H9 (cell line): ENCODE data around the gene CLEC9A. TPM values are rescaled to one million over a fixed set of nuclear protein-coding genes. Genes with fewer than 3 reads are reported as not detected.

Source experiments
- DNase-seq: peaks from one replicate; pipeline ENCODE4 v3.0.0-alpha.2; 2017
- H2AFZ ChIP-seq: one replicate; pipeline ENCODE4 v1.6.1; 2013; ENCODE audit warnings: mild to moderate bottlenecking, low read length, control low read depth, moderate library complexity
- H2AK5ac ChIP-seq: 2 replicates; pipeline ENCODE4 v1.6.1; 2013; ENCODE audit warnings: low read length, control low read depth, mixed read lengths; ENCODE audit not compliant: insufficient read length
- H2BK120ac ChIP-seq: one replicate; pipeline ENCODE4 v1.6.1; 2013; ENCODE audit warnings: low read depth, mild to moderate bottlenecking, low read length, control low read depth, inconsistent platforms; ENCODE audit not compliant: poor library complexity, severe bottlenecking
- H2BK12ac ChIP-seq: 2 replicates; pipeline ENCODE4 v1.6.1; 2013; ENCODE audit warnings: low read length, control low read depth, mixed read lengths, low read depth; ENCODE audit not compliant: insufficient read length
- H2BK15ac ChIP-seq: 2 replicates; pipeline ENCODE4 v1.6.1; 2013; ENCODE audit warnings: low read depth, low read length, control low read depth
- H2BK20ac ChIP-seq: one replicate; pipeline ENCODE4 v1.6.1; 2013; ENCODE audit warnings: low read depth, mild to moderate bottlenecking, low read length, control low read depth, inconsistent platforms; ENCODE audit not compliant: poor library complexity, severe bottlenecking
- H2BK5ac ChIP-seq: 2 replicates; pipeline ENCODE4 v1.6.1; 2013; ENCODE audit warnings: low read length, control low read depth, mixed read lengths; ENCODE audit not compliant: insufficient read length
- H3K14ac ChIP-seq: 2 replicates; pipeline ENCODE4 v1.6.1; 2013; ENCODE audit warnings: low read length, control low read depth; ENCODE audit not compliant: insufficient read depth
- H3K18ac ChIP-seq: 2 replicates; pipeline ENCODE4 v1.6.1; 2013; ENCODE audit warnings: low read depth, mild to moderate bottlenecking, mixed read lengths, low read length, control low read depth; ENCODE audit not compliant: insufficient read length
- H3K23ac ChIP-seq: 2 replicates; pipeline ENCODE4 v1.6.1; 2013; ENCODE audit warnings: low read length, control low read depth, mixed read lengths, low read depth; ENCODE audit not compliant: insufficient read length
- H3K23me2 ChIP-seq: 2 replicates; pipeline ENCODE4 v1.6.1; 2013; ENCODE audit warnings: low read depth, mild to moderate bottlenecking, mixed read lengths, low read length, control low read depth; ENCODE audit not compliant: insufficient read length, poor library complexity, severe bottlenecking
- H3K27ac ChIP-seq: 2 replicates; pipeline ENCODE4 v1.5.1; 2013; ENCODE audit warnings: low read length, control low read depth, mixed read lengths, low read depth; ENCODE audit not compliant: insufficient read length
- H3K27me3 ChIP-seq: 2 replicates; pipeline ENCODE4 v1.6.1; 2013; ENCODE audit warnings: low read length, control low read depth, inconsistent platforms; ENCODE audit not compliant: insufficient read depth
- H3K4ac ChIP-seq: 2 replicates; pipeline ENCODE4 v1.6.1; 2013; ENCODE audit warnings: low read depth, mild to moderate bottlenecking, control low read depth, inconsistent platforms, low read length, moderate library complexity
- H3K4me1 ChIP-seq: 2 replicates; pipeline ENCODE4 v1.6.1; 2013; ENCODE audit warnings: low read length, control low read depth, inconsistent platforms; ENCODE audit not compliant: insufficient read depth
- H3K4me2 ChIP-seq: 2 replicates; pipeline ENCODE4 v1.6.1; 2013; ENCODE audit warnings: low read length, control low read depth, mixed read lengths; ENCODE audit not compliant: insufficient read length, insufficient read depth
- H3K56ac ChIP-seq: 2 replicates; pipeline ENCODE4 v1.6.1; 2013; ENCODE audit warnings: low read depth, mild to moderate bottlenecking, mixed read lengths, low read length, control low read depth; ENCODE audit not compliant: insufficient read length
- H3K79me1 ChIP-seq: 2 replicates; pipeline ENCODE4 v1.6.1; 2013; ENCODE audit warnings: low read depth, mild to moderate bottlenecking, moderate library complexity, low read length, control low read depth, inconsistent platforms; ENCODE audit not compliant: insufficient read depth, poor library complexity, severe bottlenecking
- H3K79me2 ChIP-seq: 2 replicates; pipeline ENCODE4 v1.6.1; 2013; ENCODE audit warnings: low read length, control low read depth, inconsistent platforms; ENCODE audit not compliant: insufficient read depth
- H3K9ac ChIP-seq: 2 replicates; pipeline ENCODE4 v1.6.1; 2013; ENCODE audit warnings: low read length, control low read depth, mixed read lengths; ENCODE audit not compliant: insufficient read length; ENCODE audit errors: extremely low read depth
- H3K9me3 ChIP-seq: one replicate; pipeline ENCODE4 v1.6.1; 2013; ENCODE audit warnings: low read depth, low read length, inconsistent platforms; ENCODE audit not compliant: control insufficient read depth
- H3T11ph ChIP-seq: one replicate; pipeline ENCODE4 v1.6.1; 2013; ENCODE audit warnings: mild to moderate bottlenecking, low read length, control low read depth, inconsistent platforms
- H4K20me1 ChIP-seq: one replicate; pipeline ENCODE4 v1.6.1; 2013; ENCODE audit not compliant: control insufficient read depth, insufficient read length, insufficient read depth
- H4K5ac ChIP-seq: 2 replicates; pipeline ENCODE4 v1.6.1; 2013; ENCODE audit warnings: low read depth, mild to moderate bottlenecking, mixed read lengths, low read length, control low read depth; ENCODE audit not compliant: insufficient read length
- H4K8ac ChIP-seq: replicated peaks from 2 replicates; pipeline ENCODE4 v1.6.1; 2013; ENCODE audit warnings: low read length, control low read depth, mixed read lengths, low read depth; ENCODE audit not compliant: insufficient read length
- H4K91ac ChIP-seq: 2 replicates; pipeline ENCODE4 v1.6.1; 2013; ENCODE audit warnings: low read depth, mild to moderate bottlenecking, moderate library complexity, mixed read lengths, low read length, control low read depth; ENCODE audit not compliant: insufficient read length
- H3K27ac Mint-ChIP-seq, 3 experiments: 2 replicates in 2 of 3; 3 replicates in 1 of 3; pipeline ENCODE4 v1.8.0; 2020 to 2021; ENCODE audit warnings: mixed read lengths in 3 of 3, mild to moderate bottlenecking in 1 of 3, moderate library complexity in 1 of 3
- H3K27me3 Mint-ChIP-seq: 2 replicates; pipeline ENCODE4 v1.8.0; 2021; ENCODE audit warnings: low read depth, mild to moderate bottlenecking, moderate library complexity, mixed read lengths
- H3K36me3 Mint-ChIP-seq, 3 experiments: 2 replicates in 2 of 3; 3 replicates in 1 of 3; pipeline ENCODE4 v1.8.0; 2020 to 2021; ENCODE audit warnings: low read depth in 3 of 3, mixed read lengths in 3 of 3; ENCODE audit not compliant: insufficient read depth in 1 of 3
- H3K4me1 Mint-ChIP-seq, 2 experiments: 2 replicates each; pipeline ENCODE4 v1.8.0; 2020; ENCODE audit warnings: mixed read lengths in 2 of 2
- H3K4me3 Mint-ChIP-seq, 2 experiments: 2 replicates in 1 of 2; 3 replicates in 1 of 2; pipeline ENCODE4 v1.8.0; 2020 to 2021; ENCODE audit warnings: mild to moderate bottlenecking in 2 of 2, mixed read lengths in 2 of 2, moderate library complexity in 1 of 2
- H3K9me3 Mint-ChIP-seq, 2 experiments: 2 replicates in 1 of 2; 3 replicates in 1 of 2; pipeline ENCODE4 v1.8.0; 2020; ENCODE audit warnings: mild to moderate bottlenecking in 2 of 2, mixed read lengths in 2 of 2, moderate library complexity in 1 of 2
- WGBS: extraction: QIAGEN DNeasy Blood & Tissue Kit; methylation state at CpG from one replicate; pipeline ENCODE4 v1.1.7; 2013; ENCODE audit warnings: missing lambda C conversion rate, low lambda C conversion rate, mixed read lengths; ENCODE audit not compliant: insufficient read length; ENCODE audit errors: extremely low coverage; 5-methylcytosine and 5-hydroxymethylcytosine counted together
- total RNA-seq: library from RNA; stranded (reverse); gene quantifications from 2 replicates; pipeline ENCODE4 v1.2.1, GENCODE V29; 2021
- TF ChIP-seq, protein P1 (sequence below): fragments of 200-600 bp; sonication (generic); conservative IDR thresholded peaks from 3 replicates; pipeline ENCODE4 v1.8.0; 2021; ENCODE audit warnings: antibody characterized with exemption, mild to moderate bottlenecking

Gene CLEC9A
- total RNA-seq, 1 experiment from 2014 or later: not detected

DNA sequence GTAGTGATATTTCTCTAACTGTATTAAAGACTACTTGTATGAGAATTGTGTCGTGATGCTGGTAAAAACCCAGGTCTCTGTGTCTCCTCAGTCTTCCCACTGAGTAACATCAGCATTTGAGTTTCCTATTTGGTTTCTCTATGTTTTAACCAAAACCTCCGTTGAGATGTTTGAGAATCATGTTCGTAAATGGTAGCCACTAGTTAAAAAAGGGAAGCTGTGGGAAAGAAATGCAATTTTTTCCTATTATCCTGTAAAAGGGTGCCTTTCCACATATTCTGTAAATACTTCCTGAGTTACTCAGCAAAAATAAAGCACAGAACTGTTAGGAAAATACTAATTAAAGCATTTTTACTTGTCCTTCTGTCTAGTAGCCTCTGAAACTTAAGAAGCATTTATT, 38.6 kb upstream of the CLEC9A start:
- Mint-ChIP-seq H3K4me3 (no peak overlapping the region), H3K27me3 (no peaks in the 10 kb centered on the region)
- no peak overlapping the region for H3K23ac ChIP-seq

More for the DNA sequence above, 38.6 kb upstream of the CLEC9A start:
- TF ChIP-seq, protein P1, sequence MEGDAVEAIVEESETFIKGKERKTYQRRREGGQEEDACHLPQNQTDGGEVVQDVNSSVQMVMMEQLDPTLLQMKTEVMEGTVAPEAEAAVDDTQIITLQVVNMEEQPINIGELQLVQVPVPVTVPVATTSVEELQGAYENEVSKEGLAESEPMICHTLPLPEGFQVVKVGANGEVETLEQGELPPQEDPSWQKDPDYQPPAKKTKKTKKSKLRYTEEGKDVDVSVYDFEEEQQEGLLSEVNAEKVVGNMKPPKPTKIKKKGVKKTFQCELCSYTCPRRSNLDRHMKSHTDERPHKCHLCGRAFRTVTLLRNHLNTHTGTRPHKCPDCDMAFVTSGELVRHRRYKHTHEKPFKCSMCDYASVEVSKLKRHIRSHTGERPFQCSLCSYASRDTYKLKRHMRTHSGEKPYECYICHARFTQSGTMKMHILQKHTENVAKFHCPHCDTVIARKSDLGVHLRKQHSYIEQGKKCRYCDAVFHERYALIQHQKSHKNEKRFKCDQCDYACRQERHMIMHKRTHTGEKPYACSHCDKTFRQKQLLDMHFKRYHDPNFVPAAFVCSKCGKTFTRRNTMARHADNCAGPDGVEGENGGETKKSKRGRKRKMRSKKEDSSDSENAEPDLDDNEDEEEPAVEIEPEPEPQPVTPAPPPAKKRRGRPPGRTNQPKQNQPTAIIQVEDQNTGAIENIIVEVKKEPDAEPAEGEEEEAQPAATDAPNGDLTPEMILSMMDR: no peak
- no CpG with 5 or more reads among the region's 3 CpGs for WGBS
- Histone ChIP-seq H3K14ac (no peak overlapping the region), H2BK120ac (no peak overlapping the region), H3K4ac (no peak overlapping the region), H3K9ac (no peak overlapping the region), H3K79me2 (no peaks in the 10 kb centered on the region), H3K27me3 (no peaks in the 10 kb centered on the region), H2BK15ac (no peak overlapping the region), H2AFZ (no peak overlapping the region), H3K56ac (no peak overlapping the region), H3K23me2 (no peaks in the 10 kb centered on the region), H3K27ac (no peak overlapping the region), H3K4me1 (no peaks in the 10 kb centered on the region), H3K79me1 (no peaks in the 10 kb centered on the region), H3K9me3 (no peaks in the 10 kb centered on the region), H4K8ac (no peak overlapping the region), H2AK5ac (no peak overlapping the region), H4K5ac (no peak overlapping the region), H2BK5ac (no peak overlapping the region), H4K91ac (no peak overlapping the region), H3T11ph (no peak overlapping the region), H3K4me2 (no peak overlapping the region), H2BK12ac (no peak overlapping the region), H4K20me1 (no peaks in the 10 kb centered on the region), H3K18ac (no peak overlapping the region), H2BK20ac (no peak overlapping the region)
- Mint-ChIP-seq H3K36me3 (peaks cover 0 to 4% (median 0%) of the 10 kb centered on the region in 3 experiments; a peak in 2 of 7 replicates), H3K4me1 (0 out of 4 replicates have a peak, but pooled peaks cover 0 to 5% of the 10 kb centered on the region in 2 experiments), H3K27ac (no peak overlapping the region), H3K9me3 (no peaks in the 10 kb centered on the region)
- no peak for DNase-seq
